Activated naive CD4-positive, alpha-beta T cell treated with anti-CD3 and anti-CD28 coated beads, Interleukin-2, amount 50 U/mL, for 72 hours (primary cell): ENCODE results near the gene P2RX1. TPM values are rescaled to one million over a fixed set of nuclear protein-coding genes. Genes with fewer than 3 reads are reported as not detected.

Experiments used
- ATAC-seq, 2 donors: fragments of 150-1000 bp; cut with Tn5 transposase; 2 replicates each; pipeline ENCODE4 v1.10.0; 2021; ENCODE audit warnings: mild to moderate bottlenecking in 2 of 2, moderate library complexity in 2 of 2
- DNase-seq, 2 donors: peaks; one replicate each; pipeline ENCODE4 v3.0.0; 2021 to 2022; ENCODE audit warnings: low spot score in 2 of 2
- H3K27ac Mint-ChIP-seq, 2 donors: one replicate each; pipeline ENCODE4 v1.8.0; 2022; ENCODE audit warnings: mild to moderate bottlenecking in 2 of 2, mixed read lengths in 2 of 2
- H3K36me3 Mint-ChIP-seq, 2 donors: one replicate each; pipeline ENCODE4 v1.8.0; 2022; ENCODE audit warnings: mixed read lengths in 2 of 2
- H3K9me3 Mint-ChIP-seq, 2 donors: one replicate each; pipeline ENCODE4 v1.8.0; 2022; ENCODE audit warnings: mixed read lengths in 2 of 2
- total RNA-seq, 2 donors: library from RNA; stranded (reverse); gene quantifications; one replicate each; pipeline ENCODE4 v1.2.3, GENCODE V29; 2022

Gene P2RX1
- total RNA-seq, 2 donors from 2014 or later = 0.14 to 1.5 TPM

GRCh38 chr17:3888343-3889171, 27.7 kb downstream of the P2RX1 start:
- DNase-seq (no peak), ATAC-seq (no peak)
- peak overlapping the region in 1 of 2 donors; percentile 88 for H3K27ac Mint-ChIP-seq
- no peaks in the 10 kb centered on the region for H3K9me3 Mint-ChIP-seq
- no peaks in the 10 kb centered on the region for H3K36me3 Mint-ChIP-seq

GRCh38 chr17:3887804-3888203, 28.5 kb downstream of the P2RX1 start:
- Mint-ChIP-seq H3K9me3 (no peaks in the 10 kb centered on the region), H3K27ac (peak overlapping the region in 1 of 2 donors; percentile 88), H3K36me3 (no peaks in the 10 kb centered on the region)
- ATAC-seq (no peak), DNase-seq (no peak)

- H3K36me3 Mint-ChIP-seq = no peaks in the 10 kb centered on the region
- no peaks in the 10 kb centered on the region for H3K9me3 Mint-ChIP-seq
- ATAC-seq = no peak
- DNase-seq = no peak
- peak overlapping the region; percentile 47 to 88 for H3K27ac Mint-ChIP-seq
Measured at GRCh38 chr17:3887394-3887793, 28.9 kb downstream of the P2RX1 start.

DNA sequence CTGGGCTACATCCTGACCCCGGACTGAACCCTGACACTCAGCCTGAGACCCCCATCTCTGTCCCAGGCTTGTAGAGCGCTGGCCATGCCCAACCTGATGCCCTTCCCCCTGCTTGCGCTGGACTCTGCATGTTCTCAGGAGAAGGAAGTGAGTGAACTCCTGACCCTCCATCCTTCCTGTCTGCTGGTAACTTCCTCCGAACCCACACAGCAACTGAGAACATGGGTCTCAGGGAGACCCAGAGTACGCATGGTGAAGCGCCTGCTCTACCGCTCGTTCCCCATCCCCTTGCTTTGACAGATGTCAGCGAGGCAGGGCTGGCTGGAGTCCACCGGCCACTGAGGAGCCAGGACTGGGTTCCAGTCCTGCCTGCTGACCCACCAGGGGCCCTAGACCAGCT, 29.5 kb downstream of the P2RX1 start:
- DNase-seq = no peak
- Mint-ChIP-seq H3K9me3 (no peaks in the 10 kb centered on the region), H3K36me3 (no peaks in the 10 kb centered on the region), H3K27ac (peak overlapping the region; percentile 47 to 88)
- peak in 1 of 2 donors; percentile 42 for ATAC-seq

- ATAC-seq (no peak), DNase-seq (no peak)
- Mint-ChIP-seq H3K27ac (peak overlapping the region; percentile 52 to 88), H3K9me3 (no peaks in the 10 kb centered on the region), H3K36me3 (no peaks in the 10 kb centered on the region)
Measured at GRCh38 chr17:3885970-3886369, 30.3 kb downstream of the P2RX1 start.

GRCh38 chr17:3885271-3885670, 31.0 kb downstream of the P2RX1 start:
- H3K9me3 Mint-ChIP-seq = no peaks in the 10 kb centered on the region
- ATAC-seq (no peak), DNase-seq (no peak)
- no peaks in the 10 kb centered on the region for H3K36me3 Mint-ChIP-seq
- H3K27ac Mint-ChIP-seq = peak overlapping the region in 1 of 2 donors; percentile 11

DNA sequence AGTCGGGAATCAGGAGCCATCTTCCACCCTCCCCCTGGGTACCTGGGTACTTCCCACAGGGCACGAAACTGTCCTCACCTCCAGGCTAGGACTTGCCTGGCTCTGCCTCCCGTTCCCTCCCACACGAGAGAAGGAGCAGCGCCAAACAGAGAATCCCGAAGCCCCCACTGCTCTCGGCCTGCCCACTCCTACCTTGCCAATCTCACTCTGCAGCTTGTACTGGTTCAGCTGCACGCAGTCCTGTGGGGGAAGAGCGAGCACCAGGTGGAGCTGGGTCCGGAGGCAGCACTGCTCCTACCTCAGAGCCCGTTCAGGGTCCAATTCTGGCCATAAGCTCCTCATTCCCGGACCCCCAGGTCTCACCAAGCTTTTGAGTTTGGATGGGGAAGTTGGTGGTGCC, 32.1 kb downstream of the P2RX1 start:
- H3K27ac Mint-ChIP-seq = peak overlapping the region in 1 of 2 donors; percentile 11
- DNase-seq = no peak
- no peak for ATAC-seq
- H3K9me3 Mint-ChIP-seq = no peaks in the 10 kb centered on the region
- no peaks in the 10 kb centered on the region for H3K36me3 Mint-ChIP-seq

GRCh38 chr17:3882276-3882675, 34.0 kb downstream of the P2RX1 start:
- no peak for ATAC-seq
- no peaks in the 10 kb centered on the region for H3K36me3 Mint-ChIP-seq

GRCh38 chr17:3880983-3881382, 35.3 kb downstream of the P2RX1 start:
- H3K27ac Mint-ChIP-seq = no peak overlapping the region
- H3K36me3 Mint-ChIP-seq = no peaks in the 10 kb centered on the region

More at GRCh38 chr17:3882276-3882675, 34.0 kb downstream of the P2RX1 start:
- DNase-seq = no peak
- H3K9me3 Mint-ChIP-seq = no peaks in the 10 kb centered on the region
- H3K27ac Mint-ChIP-seq = peak overlapping the region in 1 of 2 donors; percentile 24

GRCh38 chr17:3879591-3880417, 36.5 kb downstream of the P2RX1 start:
- peak overlapping the region in 1 of 2 donors; percentile 18 for H3K27ac Mint-ChIP-seq
- ATAC-seq (no peak), DNase-seq (no peak)
- no peaks in the 10 kb centered on the region for H3K9me3 Mint-ChIP-seq
- no peaks in the 10 kb centered on the region for H3K36me3 Mint-ChIP-seq

More at GRCh38 chr17:3880983-3881382, 35.3 kb downstream of the P2RX1 start:
- DNase-seq (no peak), ATAC-seq (no peak)
- no peaks in the 10 kb centered on the region for H3K9me3 Mint-ChIP-seq

DNA sequence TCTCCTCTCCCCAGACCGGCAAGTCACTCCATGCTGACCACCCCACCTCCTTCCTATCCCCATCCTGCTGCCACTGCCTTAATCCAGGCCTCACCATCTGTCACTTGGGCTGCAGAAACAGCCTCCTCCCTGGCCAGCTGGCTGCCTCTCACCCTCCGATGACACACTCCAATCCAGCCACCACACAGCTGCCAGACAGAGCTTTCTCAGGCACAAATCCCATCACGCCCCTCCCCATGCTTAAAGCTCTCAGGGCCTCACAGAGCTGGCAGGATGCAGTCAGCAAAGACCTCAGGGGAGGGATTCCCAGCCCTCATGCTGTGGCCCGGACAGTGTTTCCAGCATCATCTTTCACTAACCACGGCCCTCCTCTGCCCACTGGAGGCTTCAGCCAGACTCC, 37.1 kb downstream of the P2RX1 start:
- Mint-ChIP-seq H3K36me3 (peaks cover 0 to under 1% of the 10 kb centered on the region in 2 donors), H3K9me3 (no peaks in the 10 kb centered on the region), H3K27ac (peak overlapping the region in 1 of 2 donors; percentile 18)
- DNase-seq (no peak), ATAC-seq (no peak)

GRCh38 chr17:3877220-3877619, 39.0 kb downstream of the P2RX1 start:
- H3K9me3 Mint-ChIP-seq = no peaks in the 10 kb centered on the region
- DNase-seq = no peak
- no peak for ATAC-seq
- H3K27ac Mint-ChIP-seq = peak overlapping the region in 1 of 2 donors; percentile 46
- H3K36me3 Mint-ChIP-seq = peaks cover 0 to 4% of the 10 kb centered on the region in 2 donors

GRCh38 chr17:3875317-3875716, 40.9 kb downstream of the P2RX1 start:
- H3K27ac Mint-ChIP-seq = peak overlapping the region in 1 of 2 donors; percentile 29
- DNase-seq (no peak), ATAC-seq (no peak)
- no peaks in the 10 kb centered on the region for H3K9me3 Mint-ChIP-seq
- H3K36me3 Mint-ChIP-seq = peaks cover 0 to 4% of the 10 kb centered on the region in 2 donors

DNA sequence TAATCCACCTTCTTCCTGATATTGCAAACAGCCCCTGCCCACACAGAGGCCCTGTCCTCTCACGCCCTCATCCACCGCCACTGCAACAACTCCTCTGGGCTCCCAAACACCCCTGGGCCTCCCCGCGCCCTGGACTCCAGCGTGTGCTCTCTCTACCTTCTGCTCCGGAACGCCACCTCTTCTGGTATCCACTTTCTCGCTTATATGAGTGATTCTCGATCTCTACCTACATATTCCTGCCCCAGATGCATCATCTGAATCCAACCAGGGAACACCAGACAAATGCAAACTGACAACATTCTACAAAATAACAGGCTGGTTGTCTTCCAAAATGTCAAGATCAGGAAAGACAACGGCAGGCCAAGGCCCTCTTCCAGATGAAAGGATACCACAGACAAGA, 42.4 kb downstream of the P2RX1 start:
- Mint-ChIP-seq H3K9me3 (no peaks in the 10 kb centered on the region), H3K27ac (peak overlapping the region in 1 of 2 donors; percentile 6), H3K36me3 (peaks cover 0 to 4% of the 10 kb centered on the region in 2 donors)
- ATAC-seq (no peak), DNase-seq (no peak)

- H3K9me3 Mint-ChIP-seq = no peaks in the 10 kb centered on the region
- ATAC-seq (peak in 1 of 2 donors; percentile 32), DNase-seq (no peak)
- peak overlapping the region; percentile 87 to 95 for H3K27ac Mint-ChIP-seq
- peaks cover 0 to 4% of the 10 kb centered on the region in 2 donors for H3K36me3 Mint-ChIP-seq
Measured at GRCh38 chr17:3870871-3871306, 45.4 kb downstream of the P2RX1 start.

- H3K27ac Mint-ChIP-seq = peak overlapping the region in 1 of 2 donors; percentile 40
- DNase-seq (no peak), ATAC-seq (no peak)
- H3K36me3 Mint-ChIP-seq = no peaks in the 10 kb centered on the region
- no peaks in the 10 kb centered on the region for H3K9me3 Mint-ChIP-seq
Measured at GRCh38 chr17:3867606-3868005, 48.7 kb downstream of the P2RX1 start.

DNA sequence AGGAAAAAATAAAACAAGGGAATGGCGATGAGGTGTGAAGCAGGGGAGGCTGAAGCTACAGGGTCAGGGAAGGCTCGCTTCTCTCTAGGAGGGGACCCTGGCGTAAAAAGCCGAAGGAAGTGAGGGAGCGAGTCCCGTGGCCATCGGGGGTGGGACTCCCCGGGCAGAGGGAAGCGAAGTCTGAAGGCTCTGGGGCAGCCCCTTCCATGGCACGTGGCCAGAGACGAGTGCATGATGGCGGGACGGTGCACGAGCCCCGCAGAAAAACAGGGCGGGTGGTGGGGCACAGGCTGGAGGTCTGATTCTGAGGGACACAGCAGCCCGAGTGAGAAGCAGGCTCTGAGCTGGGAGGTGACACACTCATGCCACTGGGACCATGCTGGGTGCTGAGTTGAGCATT, 49.2 kb downstream of the P2RX1 start:
- Mint-ChIP-seq H3K27ac (peak overlapping the region in 1 of 2 donors; percentile 40), H3K9me3 (no peaks in the 10 kb centered on the region), H3K36me3 (no peaks in the 10 kb centered on the region)
- no peak for DNase-seq
- ATAC-seq = no peak
